Epidermal melanocyte (primary cell): Measurements from ENCODE around the gene ANKRD16.
"Not testable (repeated sequence)": the region's sequence is repeated elsewhere in the genome, so short reads cannot be mapped to it uniquely, and the experiment has no call there.

Experiments used
- DNase-seq: peaks from one replicate; pipeline ENCODE4 v3.0.0; 2011; ENCODE audit warnings: low spot score; ENCODE audit not compliant: insufficient read length

The ANKRD16 gene

GRCh38 chr10:5877041-5877440 lies 12.7 kb downstream of the ANKRD16 start:
- not testable (repeated sequence) for DNase-seq

DNA sequence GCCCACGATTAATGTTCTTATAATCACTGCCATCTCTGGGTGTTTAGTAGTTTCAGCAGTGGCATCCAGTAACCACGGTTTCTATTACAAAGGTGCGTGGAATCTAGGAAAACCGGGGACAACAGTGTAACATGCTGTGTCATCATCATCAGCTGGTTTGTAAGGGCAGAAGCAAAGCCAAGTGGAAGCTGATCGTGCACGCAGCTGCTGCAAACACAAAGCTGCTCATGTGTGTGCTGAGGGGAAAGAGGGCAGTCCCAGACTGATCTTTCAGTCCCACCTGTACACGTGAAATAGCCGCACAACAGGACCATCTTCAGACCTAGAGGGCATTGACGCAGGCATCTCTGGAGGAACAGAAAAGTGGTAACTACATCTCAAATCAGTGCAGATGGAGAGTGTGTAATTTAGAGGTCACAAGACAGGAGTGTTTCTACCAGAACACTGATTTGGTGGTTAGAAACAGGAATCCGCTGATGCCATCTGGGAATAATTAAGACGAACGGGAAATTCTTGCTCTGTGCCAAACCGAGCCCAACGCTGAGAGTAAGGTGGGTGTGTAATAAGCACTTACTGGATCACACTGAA lies 13.4 kb downstream of the ANKRD16 start:
- no peak for DNase-seq

- DNase-seq: peak; percentile 78
Observed at GRCh38 chr10:5873515-5873995, 16.1 kb downstream of the ANKRD16 start.

DNA sequence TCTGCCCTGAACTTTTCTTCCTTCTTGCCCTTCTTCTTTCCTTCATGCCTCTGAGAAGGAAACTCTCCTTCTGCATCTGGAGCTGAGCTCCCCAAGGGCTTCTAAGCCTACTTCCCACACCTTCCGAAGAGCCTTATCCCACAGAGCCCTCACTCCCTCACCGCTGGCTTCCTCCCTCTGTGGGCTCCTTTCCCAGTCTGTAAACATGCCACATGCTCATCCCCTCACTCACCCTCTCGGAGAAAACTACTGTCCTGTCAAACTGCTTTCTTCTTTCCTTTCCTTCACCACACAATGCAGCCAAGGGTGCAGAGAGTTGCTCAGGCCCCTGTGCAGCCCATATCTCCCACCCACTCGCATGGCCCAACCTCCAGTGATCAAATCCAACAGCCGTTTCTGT lies 18.1 kb downstream of the ANKRD16 start:
- DNase-seq: no peak

GRCh38 chr10:5869156-5869555 lies 20.5 kb downstream of the ANKRD16 start:
- no peak for DNase-seq

DNA sequence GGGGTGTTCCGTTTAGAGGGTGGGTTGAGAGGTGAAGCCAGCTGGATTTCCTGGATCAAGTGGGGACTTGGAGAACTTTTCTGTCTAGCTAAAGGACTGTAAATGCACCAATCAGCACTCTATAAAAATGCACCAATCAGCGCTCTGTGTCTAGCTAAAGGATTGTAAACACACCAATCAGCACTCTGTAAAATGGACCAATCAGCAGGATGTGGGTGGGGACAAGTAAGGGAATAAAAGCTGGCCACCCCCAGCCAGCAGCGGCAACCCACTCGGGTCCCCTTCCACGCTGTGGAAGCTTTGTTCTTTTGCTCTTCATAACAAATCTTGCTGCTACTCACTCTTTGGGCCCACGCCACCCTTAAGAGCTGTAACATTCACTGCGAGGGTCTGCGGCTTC lies 21.3 kb downstream of the ANKRD16 start:
- not testable (repeated sequence) for DNase-seq

DNA sequence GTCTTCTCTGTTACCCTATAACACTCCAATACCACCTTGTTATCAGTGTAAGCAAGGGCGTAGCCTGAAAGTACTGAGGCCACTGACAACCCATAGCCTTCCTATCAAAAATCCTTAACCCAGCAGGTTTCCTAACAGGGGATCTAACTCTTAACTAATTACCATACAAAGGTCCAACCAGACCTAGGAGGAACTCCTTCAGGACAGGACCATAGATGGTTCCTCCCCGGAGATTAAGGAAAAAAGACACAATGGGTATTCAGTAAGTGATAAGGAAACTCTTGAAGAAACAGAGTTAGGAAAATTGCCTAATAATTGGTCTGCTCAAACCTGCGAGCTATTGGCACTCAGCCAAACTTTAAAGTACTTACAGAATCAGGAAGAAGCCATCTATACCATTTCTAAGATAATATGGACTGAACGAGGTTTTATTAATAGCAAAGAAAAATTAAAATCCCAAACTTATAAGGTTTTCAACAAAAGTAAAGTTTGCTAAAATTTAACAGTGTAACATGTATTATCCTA lies 22.5 kb downstream of the ANKRD16 start:
- not testable (repeated sequence) for DNase-seq

DNA sequence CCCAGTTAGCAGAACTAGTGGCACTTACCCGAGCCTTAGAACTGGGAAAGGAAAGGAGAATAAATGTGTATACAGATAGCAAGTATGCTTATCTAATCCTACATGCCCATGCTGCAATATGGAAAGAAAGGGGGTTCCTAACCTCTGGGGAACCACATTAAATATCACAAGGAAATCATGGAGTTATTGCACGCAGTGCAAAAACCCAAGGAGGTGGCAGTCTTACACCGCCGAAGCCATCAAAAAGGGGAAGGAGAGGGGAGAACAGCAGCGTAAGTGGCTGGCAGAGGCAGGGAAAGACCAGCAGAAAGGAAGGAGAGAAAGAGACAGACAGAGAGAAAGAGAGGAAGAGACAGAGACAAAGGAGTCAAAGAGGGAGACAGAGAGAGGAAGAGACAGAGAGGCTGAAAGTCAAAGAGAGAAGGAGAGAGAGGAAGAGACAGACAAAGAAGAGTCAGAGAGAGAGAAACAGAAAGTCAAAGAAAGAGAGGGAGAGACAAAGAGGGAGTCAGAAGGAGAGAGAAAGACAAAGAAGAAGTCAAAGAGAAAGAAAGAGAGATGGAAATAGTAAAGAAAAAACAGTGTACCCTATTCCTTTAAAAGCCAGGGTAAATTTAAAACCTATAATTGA lies 23.1 kb downstream of the ANKRD16 start:
- not testable (repeated sequence) for DNase-seq

DNA sequence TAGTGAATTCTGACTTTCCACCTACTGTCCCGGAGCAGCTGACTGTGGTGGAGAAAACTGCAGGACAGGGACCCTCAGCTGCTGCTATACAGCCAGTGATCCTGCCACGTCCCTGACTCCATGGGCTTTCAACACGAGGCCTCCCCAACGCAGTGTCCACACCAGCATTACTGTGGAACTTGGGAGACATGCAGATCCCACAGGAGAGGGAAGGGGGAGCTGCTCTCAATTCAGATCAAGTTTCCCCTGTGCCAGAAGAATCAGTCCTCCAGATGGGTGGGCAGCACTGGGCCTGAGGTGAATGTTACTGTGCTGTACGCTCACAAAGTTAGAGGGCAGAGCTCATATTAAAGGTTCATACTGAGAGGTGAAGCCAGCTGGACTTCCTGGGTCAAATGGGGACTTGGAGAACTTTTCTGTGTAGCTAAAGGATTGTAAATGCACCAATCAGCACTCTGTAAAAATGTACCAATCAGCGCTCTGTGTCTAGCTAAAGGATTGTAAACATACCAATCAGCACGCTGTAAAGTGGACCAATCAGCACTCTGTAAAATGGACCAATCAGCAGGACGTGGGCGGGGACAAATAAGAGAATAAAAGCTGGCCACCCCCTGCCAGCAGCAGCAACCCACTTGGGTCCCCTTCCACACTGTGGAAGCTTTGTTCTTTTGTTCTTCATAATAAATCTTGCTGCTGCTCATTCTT lies 26.6 kb downstream of the ANKRD16 start:
- not testable (repeated sequence) for DNase-seq

DNA sequence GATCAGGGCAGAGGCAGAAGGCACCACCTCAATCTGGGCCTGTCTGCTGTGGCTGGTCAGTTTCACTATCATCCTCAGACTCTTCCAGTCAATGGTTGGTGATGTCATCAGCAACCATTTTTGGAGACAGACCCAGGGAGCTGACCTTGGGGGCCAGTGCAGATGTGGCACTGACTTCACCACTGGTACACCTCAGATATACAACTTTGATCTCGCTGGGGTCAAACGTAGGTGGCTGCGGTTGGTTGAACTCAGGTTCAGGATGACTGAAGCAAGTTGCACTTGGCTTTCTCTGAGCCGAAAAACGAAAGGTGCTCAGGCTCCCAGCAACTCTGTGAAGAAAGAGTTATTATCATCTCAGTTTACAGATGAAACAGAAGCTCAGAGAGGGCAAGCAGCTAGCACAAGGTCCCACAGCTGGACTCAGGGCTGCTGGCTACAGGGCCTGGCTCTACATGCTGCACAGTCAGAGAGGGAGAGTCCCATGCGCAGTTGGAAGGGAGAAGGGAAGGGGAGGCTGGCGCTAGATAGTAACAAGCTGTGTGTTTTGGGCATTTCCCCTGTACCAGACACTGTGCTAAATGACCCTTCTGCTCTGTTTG lies 27.2 kb downstream of the ANKRD16 start:
- no peak for DNase-seq

GRCh38 chr10:5860066-5860465 lies 29.6 kb downstream of the ANKRD16 start:
- no peak for DNase-seq

DNA sequence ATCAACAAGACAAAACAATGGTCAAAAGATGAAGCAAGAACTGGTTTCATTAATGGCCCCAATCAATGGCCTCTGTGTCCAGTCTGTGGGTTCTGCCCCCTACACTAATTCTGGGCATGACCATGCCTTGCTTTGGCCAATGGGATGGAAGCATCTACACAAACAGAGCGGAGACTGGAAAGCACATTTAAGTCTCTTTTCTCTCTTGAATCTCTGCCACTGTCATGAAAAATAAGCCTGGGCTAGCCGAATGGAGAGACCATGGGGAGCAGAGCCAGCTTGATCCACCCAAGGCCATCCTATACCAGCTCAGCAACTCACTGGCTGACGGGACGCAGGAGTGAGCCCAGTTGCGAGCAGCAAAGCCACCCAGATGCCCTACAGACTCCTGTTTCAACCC lies 30.9 kb downstream of the ANKRD16 start:
- peak; percentile 55 for DNase-seq

DNA sequence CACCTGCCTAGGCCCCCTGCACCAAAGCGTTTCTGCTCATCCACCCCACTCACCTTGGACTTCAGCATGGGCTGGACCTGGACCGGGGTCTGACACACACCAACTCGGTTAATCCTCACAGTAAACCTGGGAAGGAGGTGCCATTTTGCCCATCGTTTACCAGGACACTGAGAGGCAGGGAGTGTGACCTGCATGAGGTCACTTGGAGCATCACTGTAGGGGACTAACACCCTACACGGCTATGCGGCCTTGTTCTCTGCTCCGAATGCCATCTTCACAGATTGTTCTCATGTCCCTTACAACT lies 33.0 kb downstream of the ANKRD16 start:
- DNase-seq: no peak

DNA sequence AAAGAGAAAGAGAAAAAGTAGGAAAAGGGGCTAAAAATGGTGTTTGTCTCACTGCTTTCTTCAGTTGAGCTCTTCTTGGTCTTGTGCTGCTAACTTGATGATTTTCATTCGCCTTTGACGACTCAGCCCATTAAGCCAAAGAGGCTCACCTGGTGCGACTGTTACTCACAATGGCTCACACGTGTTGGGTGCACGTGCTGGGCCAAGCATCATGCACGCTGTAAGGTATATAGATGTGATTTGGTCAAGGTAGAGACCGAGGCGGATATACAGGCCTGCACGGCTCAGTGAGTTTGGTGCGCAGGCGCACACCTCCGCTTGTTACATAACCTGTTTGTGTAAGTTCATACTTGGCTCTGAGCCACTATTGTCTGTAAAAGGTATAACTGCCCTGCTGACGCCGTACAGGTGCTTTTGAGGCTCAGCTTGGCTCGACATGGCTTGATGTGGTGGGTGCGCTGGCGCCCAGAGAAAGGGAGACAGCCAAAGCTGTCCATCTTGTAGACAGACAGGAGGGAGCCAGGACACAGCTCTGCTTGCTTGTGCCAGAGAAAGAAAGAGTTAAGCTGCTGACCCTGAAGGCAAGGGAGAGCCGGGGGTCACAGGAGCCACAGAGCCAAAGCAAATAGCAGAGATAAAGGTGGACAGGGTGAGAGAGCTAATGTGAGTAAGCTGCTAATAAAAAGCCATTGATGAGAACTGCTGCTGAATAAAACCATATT lies 33.6 kb downstream of the ANKRD16 start:
- DNase-seq: no peak

GRCh38 chr10:5854131-5854475 lies 35.6 kb downstream of the ANKRD16 start:
- no peak for DNase-seq

- not testable (repeated sequence) for DNase-seq
Observed at GRCh38 chr10:5846667-5847066, 43.0 kb downstream of the ANKRD16 start.

GRCh38 chr10:5844345-5845055 lies 45.2 kb downstream of the ANKRD16 start:
- peak; percentile 23 for DNase-seq

GRCh38 chr10:5843686-5844344 lies 45.9 kb downstream of the ANKRD16 start:
- no peak for DNase-seq

- no peak for DNase-seq
Observed at GRCh38 chr10:5841965-5842364, 47.7 kb downstream of the ANKRD16 start.
